Calu3 (cell line): ENCODE results near the gene CTNNA2. TPM values are rescaled to one million over a fixed set of nuclear protein-coding genes. Genes with fewer than 3 reads are reported as not detected.

ENCODE experiments used
- BruUV-seq: library from RNA; stranded (reverse); fragments of 400-500 nt; replicated peaks from 2 replicates; lab custom pipeline; 2021; lab: Mats Ljungman, UMichigan
- CTCF ChIA-PET: fragments of 300-600 bp; sonication (Branson Sonifier 250); formaldehyde crosslinking; loops from one replicate; lab custom pipeline; 2022; ENCODE audit warnings: antibody characterized with exemption; lab: Charles Lee
- DNase-seq: peaks from one replicate; pipeline ENCODE4 v3.0.0; 2022
- H3K27ac Mint-ChIP-seq: one replicate; pipeline ENCODE4 v1.8.0; 2022; ENCODE audit warnings: mixed read lengths; ENCODE audit not compliant: unreplicated experiment
- H3K27me3 Mint-ChIP-seq: one replicate; pipeline ENCODE4 v1.8.0; 2022; ENCODE audit warnings: mixed read lengths; ENCODE audit not compliant: unreplicated experiment
- H3K36me3 Mint-ChIP-seq: one replicate; pipeline ENCODE4 v1.8.0; 2022; ENCODE audit warnings: mild to moderate bottlenecking, moderate library complexity, mixed read lengths; ENCODE audit not compliant: insufficient read depth, unreplicated experiment
- H3K4me1 Mint-ChIP-seq: one replicate; pipeline ENCODE4 v1.8.0; 2022; ENCODE audit warnings: mild to moderate bottlenecking, low read depth, mixed read lengths; ENCODE audit not compliant: unreplicated experiment
- H3K4me3 Mint-ChIP-seq: one replicate; pipeline ENCODE4 v1.8.0; 2022; ENCODE audit warnings: mild to moderate bottlenecking, low read depth, moderate library complexity, mixed read lengths; ENCODE audit not compliant: unreplicated experiment
- H3K9me3 Mint-ChIP-seq: one replicate; pipeline ENCODE4 v1.8.0; 2022; ENCODE audit warnings: low read depth, mixed read lengths; ENCODE audit not compliant: unreplicated experiment
- CTCF ChIP-seq: fragments of 200-600 bp; IDR thresholded peaks from one replicate; pipeline ENCODE4 v1.8.0; 2022; ENCODE audit warnings: antibody characterized with exemption; ENCODE audit not compliant: unreplicated experiment
- intact Hi-C: fragments of 100-400 bp; cut with micrococcal nuclease; formaldehyde crosslinking; loops from one replicate; pipeline ENCODE4 v1.10.0; 2022; ENCODE audit not compliant: unreplicated experiment
- total RNA-seq: library from RNA; stranded (reverse); gene quantifications from 2 replicates; pipeline ENCODE4 v1.2.3, GENCODE V29; 2022

Gene CTNNA2
- total RNA-seq, 1 experiment from 2014 or later = not detected

DNA sequence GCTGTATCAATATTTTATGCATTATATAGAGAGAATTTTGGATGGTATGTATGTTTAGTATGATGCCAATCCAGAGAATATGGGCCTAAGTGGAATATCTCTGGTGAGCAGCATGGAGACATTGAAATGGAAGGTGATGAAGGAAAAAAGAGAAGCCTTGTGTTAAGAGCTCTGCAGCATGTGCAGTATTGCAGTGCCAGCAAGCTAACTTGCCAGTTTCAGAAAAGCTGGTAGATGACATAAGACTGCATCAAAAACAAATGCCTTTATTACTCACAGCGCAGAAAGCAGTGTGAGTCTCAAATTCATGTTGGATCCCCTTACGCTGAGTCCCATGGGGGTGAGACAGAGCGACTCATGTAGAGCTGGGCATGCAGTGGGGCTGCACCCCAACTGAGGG lies 280.2 kb downstream of the CTNNA2 start:
- CTCF ChIA-PET = no interaction called here
- Mint-ChIP-seq H3K9me3 (peaks cover 2% of the 10 kb centered on the region), H3K27me3 (no peaks in the 10 kb centered on the region), H3K4me1 (no peaks in the 10 kb centered on the region), H3K36me3 (no peaks in the 10 kb centered on the region), H3K27ac (no peak overlapping the region), H3K4me3 (no peak overlapping the region)
- intact Hi-C loops = no loop called here
- no TSS peak for BruUV-seq
- no peak for TF ChIP-seq CTCF
- DNase-seq = no peak

- no peaks in the 10 kb centered on the region for H3K4me1 Mint-ChIP-seq
- peaks cover 2% of the 10 kb centered on the region for H3K9me3 Mint-ChIP-seq
- H3K36me3 Mint-ChIP-seq = no peaks in the 10 kb centered on the region
- no peaks in the 10 kb centered on the region for H3K27me3 Mint-ChIP-seq
- H3K27ac Mint-ChIP-seq = no peak overlapping the region
- no peak for TF ChIP-seq CTCF
- no TSS peak for BruUV-seq
- intact Hi-C loops = no loop called here
- DNase-seq = no peak
- no peak overlapping the region for H3K4me3 Mint-ChIP-seq
- CTCF ChIA-PET = interaction anchor here (0.7 kb wide), 1 partner anchor 107 kb away, joined by 5 read pairs; no protein-coding TSS in a partner anchor
These were observed 283.8 kb downstream of the CTNNA2 start for GRCh38 chr2:79796641-79797040.

- no peak overlapping the region for H3K4me3 Mint-ChIP-seq
- peaks cover 2% of the 10 kb centered on the region for H3K9me3 Mint-ChIP-seq
- CTCF ChIA-PET = no interaction called here
- no peak for TF ChIP-seq CTCF
- DNase-seq = no peak
- intact Hi-C loops = no loop called here
- no peaks in the 10 kb centered on the region for H3K4me1 Mint-ChIP-seq
- H3K36me3 Mint-ChIP-seq = no peaks in the 10 kb centered on the region
- no TSS peak for BruUV-seq
- no peaks in the 10 kb centered on the region for H3K27me3 Mint-ChIP-seq
- H3K27ac Mint-ChIP-seq = no peak overlapping the region
These were observed 285.9 kb downstream of the CTNNA2 start for GRCh38 chr2:79798776-79799175.

DNA sequence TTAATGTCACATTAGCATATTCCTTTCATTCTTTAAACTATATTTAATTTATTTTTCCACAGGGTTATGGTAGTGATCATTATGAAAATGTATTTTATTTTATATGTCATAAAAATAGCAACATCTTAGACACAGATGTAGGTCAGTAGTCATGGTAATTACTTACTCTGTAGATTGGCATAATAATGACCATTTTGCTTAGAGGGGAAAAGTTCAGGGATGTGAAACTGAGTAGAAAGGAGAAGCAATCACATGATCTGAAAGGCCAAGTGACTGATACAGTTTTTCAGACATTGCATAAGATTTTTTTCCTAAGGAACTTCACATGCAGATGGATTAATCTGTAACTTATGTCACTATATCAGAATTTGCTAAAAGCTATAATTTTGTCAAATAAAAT lies 286.9 kb downstream of the CTNNA2 start:
- Mint-ChIP-seq H3K4me1 (no peaks in the 10 kb centered on the region), H3K36me3 (no peaks in the 10 kb centered on the region), H3K27ac (no peak overlapping the region), H3K27me3 (no peaks in the 10 kb centered on the region), H3K4me3 (no peak overlapping the region), H3K9me3 (peaks cover 2% of the 10 kb centered on the region)
- intact Hi-C loops = no loop called here
- BruUV-seq = no TSS peak
- no peak for TF ChIP-seq CTCF
- DNase-seq = no peak
- CTCF ChIA-PET = interaction anchor here (0.6 kb wide), 1 partner anchor 103 kb away, joined by 3 read pairs; no protein-coding TSS in a partner anchor
